IMR-90 (cell line): ENCODE measurements around the gene TOM1. TPM values are rescaled to one million over a fixed set of nuclear protein-coding genes. Genes with fewer than 3 reads are reported as not detected.

Experiments
- ATAC-seq: fragments of 200-7000 bp; cut with Tn5 transposase; 2 replicates; pipeline ENCODE4 v1.9.1; 2020; ENCODE audit warnings: low read depth, mild to moderate bottlenecking, moderate library complexity
- BruUV-seq: library from RNA; stranded (reverse); fragments of 400-500 nt; replicated peaks from 2 replicates; lab custom pipeline; 2021; lab: Mats Ljungman, UMichigan
- CTCF ChIA-PET: fragments of 300-600 bp; formaldehyde crosslinking; extraction: SDS; loops from one replicate; lab custom pipeline; 2021; ENCODE audit warnings: antibody characterized with exemption; lab: Yijun Ruan, JAX
- POLR2A ChIA-PET: fragments of 300-600 bp; sonication (Branson Sonifier 250); formaldehyde crosslinking; loops from one replicate; lab custom pipeline; 2022; ENCODE audit warnings: antibody characterized with exemption; ENCODE audit not compliant: unreplicated experiment; lab: Charles Lee
- DNase-seq: peaks from one replicate; pipeline ENCODE4 v3.0.0; 2013
- H2AFZ ChIP-seq: replicated peaks from 2 replicates; pipeline ENCODE3; 2013; ENCODE audit warnings: low read length, mild to moderate bottlenecking; ENCODE audit not compliant: poor library complexity
- H2AK5ac ChIP-seq: 2 replicates; pipeline ENCODE4 v1.6.1; 2013; ENCODE audit warnings: low read depth, low read length, inconsistent platforms
- H2AK9ac ChIP-seq: replicated peaks from 2 replicates; pipeline ENCODE3; 2013; ENCODE audit warnings: mild to moderate bottlenecking, low read depth, low read length, moderate library complexity; ENCODE audit not compliant: poor library complexity
- H2BK120ac ChIP-seq: 2 replicates; pipeline ENCODE4 v1.6.1; 2013; ENCODE audit warnings: low read depth, low read length, inconsistent platforms
- H2BK15ac ChIP-seq: 3 replicates; pipeline ENCODE4 v1.6.1; 2013; ENCODE audit warnings: low read depth, low read length, inconsistent platforms
- H2BK20ac ChIP-seq: 2 replicates; pipeline ENCODE4 v1.6.1; 2013; ENCODE audit warnings: low read depth, mild to moderate bottlenecking, inconsistent platforms, low read length, moderate library complexity
- H2BK5ac ChIP-seq: 2 replicates; pipeline ENCODE4 v1.6.1; 2013; ENCODE audit warnings: mild to moderate bottlenecking, low read depth, low read length, inconsistent platforms; ENCODE audit not compliant: poor library complexity, severe bottlenecking
- H3K14ac ChIP-seq: replicated peaks from 2 replicates; pipeline ENCODE4 v1.6.1; 2013; ENCODE audit warnings: low read depth, low read length, inconsistent platforms
- H3K18ac ChIP-seq: 2 replicates; pipeline ENCODE4 v1.6.1; 2013; ENCODE audit warnings: low read depth, low read length, control low read depth
- H3K23ac ChIP-seq: 2 replicates; pipeline ENCODE4 v1.6.1; 2013; ENCODE audit warnings: low read depth, low read length, inconsistent platforms
- H3K27ac ChIP-seq: 2 replicates; pipeline ENCODE4 v1.5.1; 2013; ENCODE audit warnings: mild to moderate bottlenecking, control low read depth, low read length; ENCODE audit not compliant: insufficient read depth
- H3K27me3 ChIP-seq: 2 replicates; pipeline ENCODE4 v1.6.1; 2013; ENCODE audit warnings: low read length; ENCODE audit not compliant: control insufficient read depth, insufficient read depth
- H3K36me3 ChIP-seq: 2 replicates; pipeline ENCODE4 v1.6.1; 2013; ENCODE audit warnings: low read length, mixed read lengths; ENCODE audit not compliant: control insufficient read depth, insufficient read depth
- H3K4ac ChIP-seq: 2 replicates; pipeline ENCODE4 v1.6.1; 2013; ENCODE audit warnings: low read depth, low read length, inconsistent platforms
- H3K4me1 ChIP-seq: 2 replicates; pipeline ENCODE4 v1.6.1; 2013; ENCODE audit warnings: low read length, mixed read lengths; ENCODE audit not compliant: control insufficient read depth, insufficient read depth
- H3K4me2 ChIP-seq: 2 replicates; pipeline ENCODE4 v1.6.1; 2013; ENCODE audit warnings: low read depth, mild to moderate bottlenecking, control low read depth, low read length, moderate library complexity
- H3K4me3 ChIP-seq: 2 replicates; pipeline ENCODE4 v1.5.1; 2013; ENCODE audit warnings: low read depth, mild to moderate bottlenecking, control low read depth, low read length, moderate library complexity; ENCODE audit not compliant: insufficient read depth
- H3K56ac ChIP-seq: 2 replicates; pipeline ENCODE4 v1.6.1; 2013; ENCODE audit warnings: low read length, inconsistent platforms; ENCODE audit not compliant: insufficient read depth; ENCODE audit errors: extremely low read depth
- H3K79me1 ChIP-seq, 2 experiments: 2 replicates each; pipeline ENCODE4 v1.6.1; 2013; ENCODE audit warnings: low read length in 2 of 2, inconsistent platforms in 1 of 2, low read depth in 1 of 2
- H3K9ac ChIP-seq: 2 replicates; pipeline ENCODE4 v1.6.1; 2013; ENCODE audit warnings: low read depth, low read length, control low read depth
- H3K9me1 ChIP-seq: 2 replicates; pipeline ENCODE4 v1.6.1; 2013; ENCODE audit warnings: low read length, inconsistent platforms; ENCODE audit not compliant: insufficient read depth
- H3K9me3 ChIP-seq: 2 replicates; pipeline ENCODE4 v1.6.1; 2013; ENCODE audit warnings: low read length; ENCODE audit not compliant: control insufficient read depth, insufficient read depth
- H4K20me1 ChIP-seq: 2 replicates; pipeline ENCODE4 v1.6.1; 2013; ENCODE audit warnings: low read length, inconsistent platforms; ENCODE audit not compliant: insufficient read depth
- H4K5ac ChIP-seq: 2 replicates; pipeline ENCODE4 v1.6.1; 2013; ENCODE audit warnings: mild to moderate bottlenecking, low read depth, low read length, control low read depth
- H4K8ac ChIP-seq, 2 experiments: 2 replicates each; pipeline ENCODE4 v1.6.1; 2013; ENCODE audit warnings: low read depth in 2 of 2, low read length in 2 of 2, control low read depth in 1 of 2, inconsistent platforms in 1 of 2
- H4K91ac ChIP-seq: 2 replicates; pipeline ENCODE4 v1.6.1; 2013; ENCODE audit warnings: low read depth, low read length, inconsistent platforms; ENCODE audit not compliant: insufficient read depth
- BHLHE40 ChIP-seq: fragments of 150-350 bp; IDR thresholded peaks from 2 replicates; pipeline ENCODE4 v1.6.1; 2016; ENCODE audit warnings: mild to moderate bottlenecking, low read depth, low read length
- CEBPB ChIP-seq: IDR thresholded peaks from 2 replicates; pipeline ENCODE4 v1.6.1; 2012; ENCODE audit warnings: low read depth, low read length, improper control_type of control experiment
- CHD1 ChIP-seq: IDR thresholded peaks from 2 replicates; pipeline ENCODE4 v1.6.1; 2012; ENCODE audit warnings: low read depth, low read length, improper control_type of control experiment
- FOS ChIP-seq: fragments of 150-350 bp; IDR thresholded peaks from 2 replicates; pipeline ENCODE4 v1.6.1; 2016; ENCODE audit warnings: low read depth, low read length
- MAFK ChIP-seq: IDR thresholded peaks from 2 replicates; pipeline ENCODE4 v1.6.1; 2012; ENCODE audit warnings: low read depth, low read length, improper control_type of control experiment
- MAZ ChIP-seq: IDR thresholded peaks from 2 replicates; pipeline ENCODE4 v1.6.1; 2012; ENCODE audit warnings: low read depth, mild to moderate bottlenecking, low read length, improper control_type of control experiment, moderate library complexity, borderline replicate concordance
- MXI1 ChIP-seq: IDR thresholded peaks from 2 replicates; pipeline ENCODE4 v1.6.1; 2012; ENCODE audit warnings: low read depth, mild to moderate bottlenecking, low read length, moderate library complexity, borderline replicate concordance
- NFE2L2 ChIP-seq: fragments of 150-350 bp; IDR thresholded peaks from 2 replicates; pipeline ENCODE4 v1.6.1; 2016; ENCODE audit warnings: low read depth, mild to moderate bottlenecking, low read length
- POLR2A ChIP-seq: IDR thresholded peaks from 2 replicates; pipeline ENCODE4 v1.6.1; 2012; ENCODE audit warnings: mild to moderate bottlenecking, low read depth, low read length
- RCOR1 ChIP-seq: IDR thresholded peaks from 2 replicates; pipeline ENCODE4 v1.6.1; 2012; ENCODE audit warnings: mild to moderate bottlenecking, low read length, improper control_type of control experiment; ENCODE audit not compliant: insufficient replicate concordance
- RFX5 ChIP-seq: IDR thresholded peaks from 2 replicates; pipeline ENCODE4 v1.8.0; 2012; ENCODE audit warnings: low read depth, mild to moderate bottlenecking, low read length, moderate library complexity
- SMC3 ChIP-seq: fragments of 150-350 bp; IDR thresholded peaks from 2 replicates; pipeline ENCODE4 v1.6.1; 2016; ENCODE audit warnings: low read depth, mild to moderate bottlenecking, antibody characterized with exemption, low read length, moderate library complexity
- WGBS, 2 experiments: methylation state at CpG; one replicate each; pipeline versions ENCODE4 v1.1.5 to v1.1.7; 2013; ENCODE audit warnings: missing lambda C conversion rate in 2 of 2; ENCODE audit not compliant: insufficient read length in 1 of 2; ENCODE audit errors: extremely low coverage in 2 of 2; 5-methylcytosine and 5-hydroxymethylcytosine counted together
- dilution Hi-C: fragments of 300-500 bp; cut with HindIII; formaldehyde crosslinking; loops from one replicate; pipeline ENCODE4 v1.14.3; 2018; ENCODE audit warnings: low sequenced_read_pairs; ENCODE audit not compliant: unreplicated experiment
- in situ Hi-C: fragments of 300-500 bp; cut with MboI; formaldehyde crosslinking; loops from 3 replicates; pipeline ENCODE4 v1.14.3; 2019; ENCODE audit warnings: low sequenced_read_pairs, inconsistent platforms, mixed read lengths
- intact Hi-C: fragments of 100-400 bp; cut with micrococcal nuclease; formaldehyde crosslinking; loops from 2 replicates; pipeline ENCODE4 v1.10.0; 2022
- polyA plus RNA-seq, 3 experiments: library from polyadenylated mRNA; depleted of rRNA; stranded (reverse); fragments of >200 nt; gene quantifications; 2 replicates each; pipeline ENCODE4 v1.2.3, GENCODE V29; 2012; ENCODE audit warnings: low replicate concordance in 1 of 3
- total RNA-seq: library from RNA; depleted of rRNA; stranded (reverse); fragments of >200 nt; gene quantifications from 2 replicates; pipeline ENCODE4 v1.2.3, GENCODE V29; 2012
- TF ChIP-seq, protein P1 (sequence below): fragments of 150-350 bp; IDR thresholded peaks from 2 replicates; pipeline ENCODE4 v1.6.1; 2016; ENCODE audit warnings: low read depth, mild to moderate bottlenecking, low read length, moderate library complexity, borderline replicate concordance
- TF ChIP-seq, protein P2 (sequence below): conservative IDR thresholded peaks from 2 replicates; pipeline ENCODE4 v1.5.1; 2012; ENCODE audit warnings: mild to moderate bottlenecking, low read depth, low read length, improper control_type of control experiment

The TOM1 gene
- total and polyA plus RNA-seq, 2 of the 4 experiments (the other 2 are of a cell fraction), result 38.0 to 46.4 TPM

DNA sequence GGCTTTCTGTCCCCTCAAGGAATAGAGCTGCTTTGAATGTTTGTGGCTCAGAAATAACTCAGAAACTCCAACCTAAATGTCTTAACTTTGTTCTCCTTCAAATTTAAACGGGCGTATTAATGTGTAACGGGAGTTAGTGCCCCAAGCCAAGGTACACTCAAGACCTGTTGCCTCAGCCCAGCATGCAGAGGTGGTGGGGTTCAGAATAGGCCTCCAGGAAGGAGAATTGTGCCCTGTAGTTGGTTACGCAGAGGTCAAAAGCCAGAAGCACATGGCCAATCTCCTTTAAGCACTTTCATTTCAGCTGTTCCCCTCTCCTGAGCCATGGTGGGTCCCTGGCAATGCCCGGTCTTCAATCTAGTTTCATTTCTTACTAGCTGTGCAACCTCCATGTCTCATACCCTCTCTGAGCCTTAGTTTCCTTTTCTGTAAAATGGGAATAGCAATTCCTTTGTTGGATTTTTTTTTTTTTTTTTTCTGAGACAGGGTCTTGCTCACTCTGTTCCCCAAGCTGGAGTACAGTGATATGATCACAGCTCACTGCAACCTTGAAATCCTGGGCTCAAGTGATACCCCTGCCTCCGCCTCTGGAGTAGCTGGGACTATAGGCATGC lies 85.4 kb downstream of the TOM1 start:
- H3K4me3 ChIP-seq, result no peak overlapping the region
- intact Hi-C loops, result no loop called here

More for the DNA sequence above, 85.4 kb downstream of the TOM1 start:
- Histone ChIP-seq H3K79me1 (peaks cover 22 to 61% of the 10 kb centered on the region in 2 experiments), H3K27me3 (no peaks in the 10 kb centered on the region), H3K9ac (no peak overlapping the region), H4K5ac (no peak overlapping the region), H2AK5ac (no peak overlapping the region), H3K4me2 (no peak overlapping the region; the same call in 1 of the 2 replicates), H4K8ac (no peak overlapping the region), H3K14ac (no peak overlapping the region), H2AFZ (no peak overlapping the region), H2BK15ac (no peak overlapping the region), H3K9me1 (peaks cover 11% of the 10 kb centered on the region; the same call in 1 of the 2 replicates), H3K27ac (no peak overlapping the region), H3K18ac (no peak overlapping the region), H3K36me3 (peaks cover 52% of the 10 kb centered on the region), H3K23ac (no peak overlapping the region), H4K91ac (no peak overlapping the region), H3K9me3 (no peaks in the 10 kb centered on the region), H2BK5ac (no peak overlapping the region), H3K4ac (no peak overlapping the region), H4K20me1 (peaks cover 16% of the 10 kb centered on the region; the same call in 1 of the 2 replicates), H2AK9ac (no peak overlapping the region), H2BK20ac (no peak overlapping the region), H2BK120ac (no peak overlapping the region), H3K56ac (no peak overlapping the region), H3K4me1 (peaks cover 16% of the 10 kb centered on the region)
- BruUV-seq, result no TSS peak
- in situ Hi-C loops (no loop called here), dilution Hi-C loops (no loop called here)
- ATAC-seq (no peak), DNase-seq (no peak)
- no peak for TF ChIP-seq SMC3
- no peak for TF ChIP-seq POLR2A
- TF ChIP-seq MAFK, result no peak
- TF ChIP-seq CHD1, result no peak
- TF ChIP-seq BHLHE40, result no peak
- TF ChIP-seq NFE2L2, result no peak
- TF ChIP-seq, protein P1, sequence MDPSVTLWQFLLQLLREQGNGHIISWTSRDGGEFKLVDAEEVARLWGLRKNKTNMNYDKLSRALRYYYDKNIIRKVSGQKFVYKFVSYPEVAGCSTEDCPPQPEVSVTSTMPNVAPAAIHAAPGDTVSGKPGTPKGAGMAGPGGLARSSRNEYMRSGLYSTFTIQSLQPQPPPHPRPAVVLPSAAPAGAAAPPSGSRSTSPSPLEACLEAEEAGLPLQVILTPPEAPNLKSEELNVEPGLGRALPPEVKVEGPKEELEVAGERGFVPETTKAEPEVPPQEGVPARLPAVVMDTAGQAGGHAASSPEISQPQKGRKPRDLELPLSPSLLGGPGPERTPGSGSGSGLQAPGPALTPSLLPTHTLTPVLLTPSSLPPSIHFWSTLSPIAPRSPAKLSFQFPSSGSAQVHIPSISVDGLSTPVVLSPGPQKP, result no peak
- TF ChIP-seq, protein P2, sequence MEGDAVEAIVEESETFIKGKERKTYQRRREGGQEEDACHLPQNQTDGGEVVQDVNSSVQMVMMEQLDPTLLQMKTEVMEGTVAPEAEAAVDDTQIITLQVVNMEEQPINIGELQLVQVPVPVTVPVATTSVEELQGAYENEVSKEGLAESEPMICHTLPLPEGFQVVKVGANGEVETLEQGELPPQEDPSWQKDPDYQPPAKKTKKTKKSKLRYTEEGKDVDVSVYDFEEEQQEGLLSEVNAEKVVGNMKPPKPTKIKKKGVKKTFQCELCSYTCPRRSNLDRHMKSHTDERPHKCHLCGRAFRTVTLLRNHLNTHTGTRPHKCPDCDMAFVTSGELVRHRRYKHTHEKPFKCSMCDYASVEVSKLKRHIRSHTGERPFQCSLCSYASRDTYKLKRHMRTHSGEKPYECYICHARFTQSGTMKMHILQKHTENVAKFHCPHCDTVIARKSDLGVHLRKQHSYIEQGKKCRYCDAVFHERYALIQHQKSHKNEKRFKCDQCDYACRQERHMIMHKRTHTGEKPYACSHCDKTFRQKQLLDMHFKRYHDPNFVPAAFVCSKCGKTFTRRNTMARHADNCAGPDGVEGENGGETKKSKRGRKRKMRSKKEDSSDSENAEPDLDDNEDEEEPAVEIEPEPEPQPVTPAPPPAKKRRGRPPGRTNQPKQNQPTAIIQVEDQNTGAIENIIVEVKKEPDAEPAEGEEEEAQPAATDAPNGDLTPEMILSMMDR, result no peak
- TF ChIP-seq MXI1, result no peak
- TF ChIP-seq MAZ, result no peak
- no peak for TF ChIP-seq RCOR1
- TF ChIP-seq RFX5, result no peak
- no peak for TF ChIP-seq CEBPB
- no peak for TF ChIP-seq FOS
- ChIA-PET CTCF (no interaction called here), POLR2A (no interaction called here)
- WGBS, 2 experiments, result no CpG with 5 or more reads among the region's 6 CpGs
